Measurements from ENCODE around the gene PPCS. TPM values are rescaled to one million over a fixed set of nuclear protein-coding genes. Genes with fewer than 3 reads are reported as not detected.

PPCS gene
- total RNA-seq, 1 experiment from 2014 or later: 53.2 TPM

DNA sequence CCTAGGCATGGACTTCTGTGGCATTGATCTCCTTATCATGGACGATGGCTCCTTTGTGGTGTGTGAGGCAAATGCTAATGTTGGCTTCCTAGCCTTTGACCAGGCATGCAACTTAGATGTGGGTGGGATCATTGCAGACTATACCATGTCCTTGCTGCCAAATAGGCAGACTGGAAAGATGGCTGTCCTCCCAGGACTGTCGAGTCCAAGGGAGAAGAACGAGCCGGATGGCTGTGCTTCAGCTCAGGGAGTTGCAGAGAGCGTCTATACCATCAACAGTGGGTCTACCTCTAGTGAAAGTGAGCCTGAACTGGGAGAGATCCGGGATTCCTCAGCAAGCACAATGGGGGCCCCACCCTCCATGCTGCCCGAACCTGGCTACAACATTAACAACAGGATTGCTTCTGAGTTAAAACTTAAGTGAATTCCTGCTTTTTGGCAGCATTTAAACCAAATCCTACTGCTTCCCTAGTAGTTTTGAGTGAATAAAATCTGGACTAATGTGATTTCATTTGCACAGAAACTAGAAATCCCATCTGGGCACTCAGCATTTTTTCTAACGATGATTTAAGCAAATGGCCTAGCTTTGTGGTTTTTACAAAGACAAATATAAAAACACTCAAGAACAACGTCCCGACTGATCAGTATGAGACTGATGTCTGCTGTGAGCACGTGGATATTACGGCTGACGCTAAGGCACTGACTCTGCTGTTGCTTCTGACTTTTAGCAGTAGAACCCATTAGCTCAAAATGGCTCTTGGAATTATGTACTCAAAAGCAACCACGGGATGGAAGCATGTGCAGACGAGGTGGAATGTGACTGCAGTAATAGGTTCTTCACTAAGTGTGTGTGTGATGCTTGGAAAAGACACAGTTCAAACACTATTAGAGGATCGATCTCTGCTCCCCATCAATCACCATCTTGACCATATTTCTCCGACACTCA lies 41.5 kb upstream of the PPCS start:
- H3K27me3 ChIP-seq (ENCODE audit: insufficient read depth, low read length): no peaks in the 10 kb centered on the region

DNA sequence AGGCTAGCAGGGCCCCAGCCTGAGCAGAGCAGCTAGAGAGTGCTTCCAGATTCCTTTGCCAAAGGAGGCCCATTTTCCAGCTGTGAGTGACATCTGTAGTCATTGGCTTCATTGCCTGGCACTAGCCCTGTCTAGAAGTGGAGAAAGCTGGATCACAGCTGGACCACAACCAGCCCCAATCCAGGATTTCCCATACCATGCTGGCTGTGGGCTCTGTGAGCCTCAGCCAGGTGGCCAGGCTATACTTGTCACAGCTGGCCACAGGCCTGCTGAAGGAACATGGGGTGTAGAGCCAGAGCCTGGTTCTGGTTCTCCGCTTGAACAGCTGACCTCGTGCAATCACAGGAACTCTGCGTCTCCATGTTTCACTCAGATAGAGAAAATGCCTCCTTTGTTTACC lies 39.2 kb upstream of the PPCS start:
- TF ChIP-seq POLR2AphosphoS5 (IDR thresholded peaks at IDR 0.05; ENCODE audit: low read depth, low read length) (no peak), YY1 (IDR thresholded peaks at IDR 0.05; ENCODE audit: extremely low read depth, insufficient replicate concordance, low read depth, low read length) (no peak), EZH2phosphoT487 (IDR thresholded peaks at IDR 0.05; ENCODE audit: borderline replicate concordance) (no peak)
- TF ChIP-seq, protein P1, sequence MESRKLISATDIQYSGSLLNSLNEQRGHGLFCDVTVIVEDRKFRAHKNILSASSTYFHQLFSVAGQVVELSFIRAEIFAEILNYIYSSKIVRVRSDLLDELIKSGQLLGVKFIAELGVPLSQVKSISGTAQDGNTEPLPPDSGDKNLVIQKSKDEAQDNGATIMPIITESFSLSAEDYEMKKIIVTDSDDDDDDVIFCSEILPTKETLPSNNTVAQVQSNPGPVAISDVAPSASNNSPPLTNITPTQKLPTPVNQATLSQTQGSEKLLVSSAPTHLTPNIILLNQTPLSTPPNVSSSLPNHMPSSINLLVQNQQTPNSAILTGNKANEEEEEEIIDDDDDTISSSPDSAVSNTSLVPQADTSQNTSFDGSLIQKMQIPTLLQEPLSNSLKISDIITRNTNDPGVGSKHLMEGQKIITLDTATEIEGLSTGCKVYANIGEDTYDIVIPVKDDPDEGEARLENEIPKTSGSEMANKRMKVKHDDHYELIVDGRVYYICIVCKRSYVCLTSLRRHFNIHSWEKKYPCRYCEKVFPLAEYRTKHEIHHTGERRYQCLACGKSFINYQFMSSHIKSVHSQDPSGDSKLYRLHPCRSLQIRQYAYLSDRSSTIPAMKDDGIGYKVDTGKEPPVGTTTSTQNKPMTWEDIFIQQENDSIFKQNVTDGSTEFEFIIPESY (IDR thresholded peaks at IDR 0.05; ENCODE audit: extremely low read depth, insufficient replicate concordance, low read length): no peak
- ChIA-PET CTCF (no interaction called here), RAD21 (ENCODE audit: low non-redundant PET in 1 of 2, low total read pairs in 2 of 2, uncharacterized antibody in 2 of 2, unreplicated experiment in 2 of 2) (no interaction called here)

More for the DNA sequence above, 41.5 kb upstream of the PPCS start:
- TF ChIP-seq SP1 (IDR thresholded peaks at IDR 0.05; ENCODE audit: low read depth) (no peak), EZH2phosphoT487 (IDR thresholded peaks at IDR 0.05; ENCODE audit: borderline replicate concordance) (no peak)
- no peaks in the 10 kb centered on the region for H3K9me2 ChIP-seq (ENCODE audit: insufficient read depth)
- DNase-seq (ENCODE audit: low read depth, low spot score) (no peak), ATAC-seq (no peak)
- no peak overlapping the region for H2AFZ ChIP-seq (ENCODE audit: low read depth, low read length, poor library complexity, severe bottlenecking)
- intact Hi-C loops (cut with micrococcal nuclease): no loop called here
- H3K27ac ChIP-seq (ENCODE audit: low read depth, low read length): no peak overlapping the region
- no peak overlapping the region for H3K4me2 ChIP-seq (ENCODE audit: low read length)
- H3K79me2 ChIP-seq (ENCODE audit: insufficient read depth, low read length): no peaks in the 10 kb centered on the region
- H3K9ac ChIP-seq (ENCODE audit: low read length): no peak overlapping the region
- H4K20me1 ChIP-seq (ENCODE audit: insufficient read depth): no peaks in the 10 kb centered on the region
- CTCF ChIA-PET: no interaction called here
- no peaks in the 10 kb centered on the region for H3K4me1 ChIP-seq (ENCODE audit: control insufficient read depth in 1 of 2, insufficient read depth in 2 of 2, low read length in 2 of 2)
- no peak overlapping the region for H3K4me3 ChIP-seq (replicated peaks in 1 of 2; ENCODE audit: low read depth in 1 of 2, low read length in 2 of 2)
- POLR2A ChIA-PET: no interaction called here
- H3K9me3 ChIP-seq (ENCODE audit: control insufficient read depth in 1 of 2, insufficient read depth in 1 of 2, low read depth in 1 of 2, low read length in 2 of 2): no peaks in the 10 kb centered on the region
- no peaks in the 10 kb centered on the region for H3K36me3 ChIP-seq (ENCODE audit: control insufficient read depth in 1 of 2, insufficient read depth in 2 of 2, low read length in 2 of 2)
- RAD21 ChIA-PET (ENCODE audit: low non-redundant PET in 1 of 2, low total read pairs in 2 of 2, uncharacterized antibody in 2 of 2, unreplicated experiment in 2 of 2): no interaction called here
- BruUV-seq (replicated peaks): no TSS peak

More for the DNA sequence above, 39.2 kb upstream of the PPCS start:
- no peak overlapping the region for H3K4me2 ChIP-seq (ENCODE audit: low read length)
- no TSS peak for BruUV-seq (replicated peaks)
- DNase-seq (ENCODE audit: low read depth, low spot score) (no peak), ATAC-seq (no peak)
- H3K27me3 ChIP-seq (ENCODE audit: insufficient read depth, low read length): no peaks in the 10 kb centered on the region
- no peaks in the 10 kb centered on the region for H3K4me1 ChIP-seq (ENCODE audit: control insufficient read depth in 1 of 2, insufficient read depth in 2 of 2, low read length in 2 of 2)
- H3K36me3 ChIP-seq (ENCODE audit: control insufficient read depth in 1 of 2, insufficient read depth in 2 of 2, low read length in 2 of 2): no peaks in the 10 kb centered on the region
- H3K9me2 ChIP-seq (ENCODE audit: insufficient read depth): no peaks in the 10 kb centered on the region
- no peaks in the 10 kb centered on the region for H4K20me1 ChIP-seq (ENCODE audit: insufficient read depth)
- H2AFZ ChIP-seq (ENCODE audit: low read depth, low read length, poor library complexity, severe bottlenecking): no peak overlapping the region
- POLR2A ChIA-PET: no interaction called here
- H3K4me3 ChIP-seq (replicated peaks in 1 of 2; ENCODE audit: low read depth in 1 of 2, low read length in 2 of 2): no peak overlapping the region
- no peaks in the 10 kb centered on the region for H3K9me3 ChIP-seq (ENCODE audit: control insufficient read depth in 1 of 2, insufficient read depth in 1 of 2, low read depth in 1 of 2, low read length in 2 of 2)
- no peak overlapping the region for H3K9ac ChIP-seq (ENCODE audit: low read length)
- intact Hi-C loops (cut with micrococcal nuclease): no loop called here
- no peak overlapping the region for H3K27ac ChIP-seq (ENCODE audit: low read depth, low read length)
- H3K79me2 ChIP-seq (ENCODE audit: insufficient read depth, low read length): no peaks in the 10 kb centered on the region

Data from HCT116 (cell line).